Stimulated activated CD4-positive, alpha-beta T cell treated with anti-CD3 and anti-CD28 coated beads, Interleukin-2, amount 100 ng/mL, for 48 hours (primary cell): ENCODE measurements around the gene MYOG.

Source experiments
- DNase-seq, 2 donors: peaks; one replicate each; pipeline ENCODE4 v3.0.0-alpha.2; 2020

Gene MYOG

DNA sequence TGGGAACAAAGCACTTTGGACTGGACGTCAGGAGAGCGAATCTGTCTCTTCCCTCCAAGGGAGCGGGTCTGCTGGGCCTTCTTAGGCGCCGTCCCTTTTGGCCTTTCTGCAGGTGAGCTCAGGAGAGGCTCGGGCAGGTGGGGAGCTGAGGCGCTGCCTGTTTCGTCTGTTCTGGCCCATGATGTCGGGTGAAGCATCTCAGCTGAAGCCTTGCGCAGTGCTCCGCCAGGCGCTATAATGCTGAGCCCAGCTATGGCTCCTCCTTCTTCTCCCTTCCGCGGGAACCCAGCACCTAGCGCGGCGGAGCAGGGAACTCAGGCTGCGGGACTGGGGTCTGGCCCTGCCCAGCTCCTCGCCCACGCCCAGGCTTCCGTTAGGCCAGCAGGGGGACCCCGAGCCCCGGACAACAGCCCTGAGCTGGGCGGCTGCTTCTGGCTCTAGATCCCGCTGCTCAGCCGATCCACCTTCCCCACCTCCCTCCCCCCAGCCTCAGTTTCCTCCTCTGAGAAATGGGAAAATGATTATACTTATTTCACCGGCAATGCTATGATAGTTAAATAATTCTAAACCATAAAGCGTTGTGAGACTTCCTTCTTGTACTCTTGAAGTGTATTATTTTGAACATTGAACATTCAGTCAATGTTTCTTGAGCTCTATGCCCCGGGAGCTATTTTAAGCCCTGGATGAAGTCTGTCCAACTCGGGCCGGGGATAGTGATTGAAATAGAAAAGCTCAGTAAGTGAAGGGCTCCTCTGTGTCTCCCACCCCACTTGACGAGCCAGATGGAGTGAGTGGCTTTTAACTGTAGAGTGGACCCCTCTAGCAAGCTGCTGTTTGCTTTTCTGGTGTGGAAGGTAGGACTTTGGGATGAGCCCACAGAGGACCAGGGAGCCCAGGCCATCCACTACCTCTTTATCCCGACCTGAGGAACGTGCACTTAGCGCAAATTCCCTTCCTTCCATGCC lies 32.1 kb upstream of the MYOG start:
- DNase-seq: peak; percentile 25 to 37

GRCh38 chr1:203116091-203116820 lies 30.4 kb upstream of the MYOG start:
- no peak for DNase-seq

DNA sequence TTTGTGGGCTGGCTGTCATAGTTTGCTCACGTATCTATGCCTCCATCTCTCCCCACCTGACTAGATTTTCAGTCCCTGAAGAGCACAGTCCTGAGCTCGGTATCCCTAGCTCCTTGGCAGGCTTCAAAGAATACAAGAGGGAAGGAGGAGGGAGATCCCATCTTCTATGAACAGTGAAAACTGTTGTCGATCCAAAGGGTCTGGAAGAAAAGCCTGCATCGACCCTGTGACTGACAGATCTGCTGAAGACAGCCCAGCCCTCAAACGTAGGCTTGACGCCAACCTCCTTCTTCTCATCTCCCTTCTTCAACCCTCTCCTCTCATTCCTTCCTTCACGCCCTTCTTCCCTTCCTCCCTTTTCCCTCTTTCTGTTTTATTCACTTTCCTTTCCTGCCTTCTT lies 28.4 kb upstream of the MYOG start:
- DNase-seq: no peak

DNA sequence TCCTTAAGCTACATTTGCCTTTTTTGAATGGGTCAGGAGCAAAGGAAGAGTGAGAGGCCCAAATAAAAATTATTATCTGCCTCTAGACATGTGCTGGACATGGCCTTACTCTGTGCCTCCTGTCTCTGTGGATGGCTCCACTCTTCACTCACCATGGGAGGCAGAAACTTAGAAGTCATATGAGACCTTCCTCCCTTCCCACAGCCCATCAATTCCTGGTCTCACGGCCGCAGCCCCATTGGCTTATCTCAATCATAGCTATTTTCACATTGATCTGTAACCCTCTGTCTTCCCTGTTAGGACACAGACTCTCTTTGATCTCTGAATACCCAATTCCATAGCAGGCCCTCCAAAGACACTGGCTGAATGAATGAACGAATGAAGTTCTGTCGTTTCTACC lies 27.5 kb upstream of the MYOG start:
- no peak for DNase-seq

DNA sequence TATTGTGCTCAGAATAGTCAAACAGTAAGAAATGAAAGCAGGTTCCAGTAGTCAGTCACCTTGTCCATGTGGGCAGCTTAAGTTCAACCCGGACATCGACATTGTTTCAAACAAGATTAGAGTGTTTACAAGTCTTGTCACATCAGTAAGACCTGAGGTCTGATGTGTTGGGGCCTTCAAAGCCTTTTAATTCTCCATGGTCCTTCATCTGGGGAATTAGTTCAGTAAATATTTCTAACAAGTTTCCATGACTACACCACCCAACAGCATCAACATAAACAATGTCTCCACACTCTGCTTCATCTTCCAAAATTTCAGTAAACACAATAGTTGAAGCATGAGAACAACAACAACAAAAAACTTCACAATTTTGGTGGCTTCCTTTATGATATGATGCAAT lies 26.7 kb upstream of the MYOG start:
- no peak for DNase-seq

DNA sequence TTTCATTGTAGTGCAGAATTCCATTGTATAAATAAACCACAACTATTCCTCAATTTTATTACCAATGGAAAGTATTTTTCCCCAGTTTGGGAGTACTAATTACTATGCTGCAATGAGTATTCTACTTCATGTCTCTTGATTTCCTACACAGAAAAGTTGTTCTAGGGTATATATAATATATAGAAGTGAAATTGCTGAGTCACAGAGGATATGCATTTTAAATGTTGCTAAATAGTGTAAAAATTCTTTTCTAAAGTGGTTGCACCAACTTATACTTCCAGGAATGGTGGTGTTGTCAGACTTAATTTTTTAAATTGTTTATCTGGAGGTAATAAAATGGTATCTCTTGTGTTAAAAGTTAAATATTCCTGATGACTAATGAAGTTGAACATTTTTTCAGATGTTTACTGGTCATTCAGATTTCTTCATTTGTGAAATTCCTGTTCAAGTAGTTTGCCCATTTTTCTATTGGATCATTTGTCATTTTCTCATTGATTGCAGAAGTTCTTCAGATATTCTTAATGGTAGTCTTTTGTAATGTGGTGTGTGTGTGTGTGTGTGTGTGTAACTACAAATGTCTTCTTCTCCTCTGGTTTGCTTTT lies 19.1 kb upstream of the MYOG start:
- no peak for DNase-seq

DNA sequence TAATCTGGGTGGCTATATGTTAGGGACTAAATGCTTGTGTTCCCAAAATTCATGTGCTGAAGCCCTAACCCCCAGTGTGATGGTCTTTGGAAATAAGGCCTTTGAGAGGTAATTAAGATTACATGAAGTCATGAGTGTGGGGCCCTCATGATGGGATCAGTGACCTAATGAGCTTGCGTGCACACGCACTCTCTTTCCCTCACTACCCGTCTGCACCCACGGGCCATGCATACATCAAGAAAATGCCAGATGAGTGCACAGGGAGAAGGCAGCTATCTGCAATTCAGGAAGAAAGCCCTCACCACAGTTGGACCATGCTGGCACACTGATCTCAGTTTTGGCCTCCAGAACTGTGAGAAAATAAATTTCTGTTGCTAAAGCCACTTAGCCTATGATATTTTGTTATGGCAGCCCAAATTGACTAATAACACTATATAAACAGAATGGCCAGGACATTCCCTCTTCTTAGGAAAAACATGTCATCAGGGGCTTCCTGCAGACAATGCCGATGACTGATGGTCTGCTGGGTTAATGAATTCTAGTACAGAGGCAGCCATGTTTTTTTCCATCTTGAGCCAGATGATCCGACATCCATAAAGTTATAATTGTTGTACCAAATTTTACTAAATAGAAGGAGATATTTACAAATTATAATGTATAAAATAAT lies 18.1 kb upstream of the MYOG start:
- DNase-seq: no peak

DNA sequence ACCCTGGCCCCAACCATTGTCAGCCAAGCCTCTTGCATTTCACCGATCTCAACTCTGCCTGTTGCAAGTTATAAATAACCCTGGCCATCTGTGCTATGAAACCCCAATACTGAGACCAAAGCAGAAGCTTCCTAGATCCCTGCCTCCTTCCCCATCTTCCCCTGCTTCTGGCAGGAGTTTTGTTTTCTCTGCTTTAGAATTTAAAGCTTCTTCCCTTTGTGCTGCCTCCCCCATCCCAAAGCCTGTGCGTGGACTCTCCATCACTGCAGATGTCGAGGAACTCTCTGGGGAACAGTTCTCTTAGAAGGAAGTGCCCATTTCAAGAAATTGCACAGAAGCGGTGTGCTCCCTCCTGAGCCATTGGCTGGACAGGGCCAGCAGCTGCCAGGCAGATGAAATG lies 17.4 kb upstream of the MYOG start:
- no peak for DNase-seq

DNA sequence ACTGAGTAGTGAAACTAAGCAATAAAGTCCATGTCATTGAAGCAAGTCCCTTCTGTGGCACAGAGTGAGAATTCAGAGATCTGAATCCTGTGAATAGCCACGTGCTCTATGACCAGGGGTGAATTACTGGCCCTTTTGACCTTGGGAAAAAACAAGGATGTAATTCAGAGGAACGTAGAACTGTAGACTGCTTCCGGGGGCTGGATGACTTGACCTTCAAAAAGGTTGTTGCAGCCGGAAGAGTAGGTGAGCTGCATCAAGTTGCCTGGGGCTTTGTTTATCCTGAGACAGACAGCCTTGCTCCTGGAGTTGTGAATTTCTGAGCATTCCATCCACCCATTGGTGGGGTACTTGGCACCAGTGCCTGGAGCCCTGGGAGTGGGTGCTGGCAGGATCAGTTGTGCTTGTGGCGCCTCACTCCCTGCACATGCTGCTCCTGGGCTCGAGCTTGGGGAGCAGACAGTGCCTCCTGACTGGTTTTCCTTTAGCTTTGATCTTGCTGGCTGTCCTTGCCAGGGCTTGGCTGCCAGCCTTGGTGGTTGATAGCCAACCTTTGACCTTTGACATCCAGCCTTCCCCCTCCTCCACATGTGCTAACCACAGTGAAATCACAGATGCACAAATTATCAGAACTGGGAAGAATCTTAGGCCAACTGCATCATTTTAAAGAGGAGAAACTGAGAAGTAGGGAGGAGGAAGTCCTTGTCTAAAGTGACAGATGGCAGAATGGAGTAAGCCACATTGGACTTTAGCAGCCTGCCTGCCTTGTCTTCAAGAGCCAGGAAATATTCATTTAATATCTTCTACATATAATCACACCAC lies 16.2 kb upstream of the MYOG start:
- DNase-seq: no peak

- no peak for DNase-seq
These were observed 14.7 kb upstream of the MYOG start for GRCh38 chr1:203100516-203100869.

- DNase-seq: no peak
These were observed 14.1 kb upstream of the MYOG start for GRCh38 chr1:203099805-203100515.

GRCh38 chr1:203098914-203099520 lies 13.2 kb upstream of the MYOG start:
- DNase-seq: no peak

DNA sequence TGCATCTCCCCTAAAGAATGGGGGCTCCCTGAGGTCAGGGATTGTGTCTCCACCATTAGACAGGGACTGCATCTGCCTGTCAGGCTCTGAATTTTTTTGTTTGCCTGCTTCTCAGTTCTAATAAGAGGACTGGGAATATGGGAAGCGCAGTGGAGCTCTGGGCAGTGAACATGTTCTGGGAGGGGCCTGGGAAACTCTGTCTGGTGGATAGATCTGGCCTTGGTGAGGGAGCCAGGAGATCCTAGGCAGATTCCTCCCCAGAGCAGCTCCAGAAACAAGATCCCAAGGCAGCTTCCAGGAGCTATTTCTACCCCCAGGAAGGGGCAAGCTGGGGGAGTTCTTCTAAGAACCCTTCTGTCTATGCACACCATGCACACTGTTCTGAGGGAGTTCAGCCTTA lies 12.6 kb upstream of the MYOG start:
- DNase-seq: no peak

DNA sequence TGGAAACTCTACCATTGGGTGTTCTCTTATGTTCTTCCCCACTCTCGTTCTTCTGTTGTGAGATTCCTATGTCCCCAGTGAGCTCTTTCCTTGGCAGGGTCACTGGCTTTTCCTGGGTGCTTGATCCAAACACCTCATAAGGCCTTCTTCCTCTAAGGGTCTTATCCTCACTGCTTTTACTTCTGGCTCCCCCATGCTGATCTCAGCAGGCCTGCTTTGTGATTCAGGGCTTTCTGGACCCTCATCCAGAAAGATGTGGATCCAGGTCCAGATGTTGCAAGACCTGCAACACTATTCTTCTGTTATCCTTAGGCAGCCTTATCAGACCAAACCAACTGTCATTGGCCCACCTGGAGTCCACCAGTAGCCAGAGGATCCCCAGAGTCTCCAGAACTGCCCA lies 11.2 kb upstream of the MYOG start:
- DNase-seq: no peak

DNA sequence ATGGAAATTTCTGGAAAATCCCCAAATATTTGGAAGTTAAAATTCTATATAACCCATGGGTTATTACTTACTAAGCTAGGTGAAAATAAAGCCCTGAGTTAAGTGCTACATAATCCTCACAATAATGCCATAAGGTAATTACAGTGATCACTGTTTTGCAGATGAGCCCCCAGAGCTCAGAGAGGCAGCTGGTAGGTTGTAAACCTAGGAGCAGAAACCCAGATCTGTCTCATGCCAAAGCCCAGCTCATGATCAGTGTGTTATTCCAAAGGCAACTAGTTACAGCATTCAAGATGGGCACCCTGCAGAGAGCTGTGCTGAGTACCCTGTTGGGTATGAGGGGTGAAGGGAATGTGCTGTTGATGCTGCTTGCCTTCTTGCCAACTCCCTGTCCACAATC lies 10.8 kb upstream of the MYOG start:
- DNase-seq: no peak

DNA sequence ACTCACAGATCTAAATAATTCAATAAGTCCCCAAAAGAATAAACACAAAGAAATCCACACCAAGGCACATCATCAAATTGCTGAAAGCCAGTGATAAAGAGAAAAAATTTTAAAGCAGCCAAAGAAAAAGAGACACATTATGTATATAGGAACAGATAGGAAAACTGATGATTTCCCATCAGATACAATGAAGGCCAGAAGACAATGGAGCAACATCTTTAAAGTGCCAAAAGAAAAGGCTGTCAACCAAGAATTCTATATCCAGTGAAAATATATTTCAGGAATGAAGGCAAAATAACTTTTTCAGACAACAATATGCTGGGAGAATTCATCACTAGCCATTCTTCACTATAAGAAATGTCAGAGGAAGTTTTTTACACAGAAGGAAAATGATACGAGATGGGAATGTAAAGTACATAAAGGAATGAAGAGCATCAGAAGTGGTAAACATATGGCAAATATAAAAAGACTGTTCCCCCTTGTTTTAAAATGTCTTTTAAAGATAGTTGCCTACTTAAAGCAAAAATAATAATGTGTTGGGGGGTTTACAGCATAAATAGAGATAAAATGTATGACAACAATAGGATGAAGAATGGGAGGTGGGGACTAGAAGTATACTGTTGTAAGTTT lies 9.4 kb upstream of the MYOG start:
- no peak for DNase-seq

- DNase-seq: no peak
These were observed 8.1 kb upstream of the MYOG start for GRCh38 chr1:203093754-203094410.

DNA sequence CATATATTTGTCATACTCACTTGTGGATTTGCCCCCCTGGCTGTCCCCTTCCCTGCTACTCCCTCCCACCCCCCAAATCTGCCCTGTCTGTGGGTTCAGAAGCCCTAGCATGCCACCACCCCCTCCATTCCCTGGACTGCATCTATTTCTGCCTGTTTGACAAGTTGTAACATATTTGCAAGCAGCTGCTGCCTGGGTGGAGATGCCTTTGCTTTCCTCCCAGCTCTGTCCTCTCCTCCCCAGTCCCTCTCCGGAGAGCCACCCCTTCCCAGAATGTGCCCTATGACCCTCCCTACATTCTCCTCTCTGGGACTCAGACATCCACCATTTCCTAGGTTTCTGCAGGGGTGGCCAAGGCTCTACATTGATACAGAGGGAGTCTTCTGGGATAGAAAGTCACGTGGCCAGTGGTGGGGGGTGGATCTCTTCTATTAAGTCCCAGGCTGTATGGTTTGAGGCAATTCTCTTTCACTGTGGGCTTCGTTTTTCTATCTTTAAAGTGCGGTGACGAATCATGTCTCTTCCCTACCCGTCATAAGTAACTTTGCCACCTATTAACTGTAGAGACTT lies 6.0 kb upstream of the MYOG start:
- DNase-seq: no peak

DNA sequence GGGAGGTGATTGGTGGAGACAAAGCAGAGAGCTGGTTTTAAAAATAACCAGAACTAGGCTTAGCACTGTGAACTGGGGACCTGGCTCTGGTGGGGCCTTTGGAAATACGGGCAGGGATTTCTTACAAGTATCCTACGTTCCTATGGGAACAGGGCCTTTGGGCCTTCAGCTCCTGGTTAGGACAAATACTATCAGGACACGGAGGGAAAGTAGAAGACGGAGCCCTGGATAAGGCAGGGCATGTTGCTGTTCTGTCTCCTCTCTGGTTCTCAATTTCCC lies 5.3 kb upstream of the MYOG start:
- no peak for DNase-seq
